ENCODE results near the gene WIPF3.

WIPF3 gene

GRCh38 chr7:29806208-29806994, at the start of gene WIPF3:
TSS of gene WIPF3 (plus strand) at chr7:29806508. CDS start at chr7:29834725, 28,217 bp downstream.
- no peak for DNase-seq (ENCODE audit: low read depth)

- DNase-seq (ENCODE audit: low read depth) = no peak
Observed at GRCh38 chr7:29763266-29763665, 43.0 kb upstream of the WIPF3 start.

GRCh38 chr7:29764227-29764626, 42.1 kb upstream of the WIPF3 start:
- DNase-seq (ENCODE audit: low read depth) = no peak

GRCh38 chr7:29765490-29765889, 40.8 kb upstream of the WIPF3 start:
- no peak for DNase-seq (ENCODE audit: low read depth)

GRCh38 chr7:29770371-29770770, 35.9 kb upstream of the WIPF3 start:
- DNase-seq (ENCODE audit: low read depth) = no peak

GRCh38 chr7:29771081-29771816, 35.1 kb upstream of the WIPF3 start:
- no peak for DNase-seq (ENCODE audit: low read depth)

- DNase-seq (ENCODE audit: low read depth) = no peak
Observed at GRCh38 chr7:29779017-29779416, 27.3 kb upstream of the WIPF3 start.

GRCh38 chr7:29780346-29780745, 26.0 kb upstream of the WIPF3 start:
- no peak for DNase-seq (ENCODE audit: low read depth)

GRCh38 chr7:29783671-29784070, 22.6 kb upstream of the WIPF3 start:
- no peak for DNase-seq (ENCODE audit: low read depth)

GRCh38 chr7:29793507-29793906, 12.8 kb upstream of the WIPF3 start:
- DNase-seq (ENCODE audit: low read depth) = no peak

GRCh38 chr7:29794959-29795629, 11.2 kb upstream of the WIPF3 start:
- DNase-seq (ENCODE audit: low read depth) = no peak

- DNase-seq (ENCODE audit: low read depth) = no peak
Observed at GRCh38 chr7:29795696-29796580, 10.4 kb upstream of the WIPF3 start.

GRCh38 chr7:29797112-29797944, 9.0 kb upstream of the WIPF3 start:
- no peak for DNase-seq (ENCODE audit: low read depth)

GRCh38 chr7:29798422-29798821, 7.9 kb upstream of the WIPF3 start:
- no peak for DNase-seq (ENCODE audit: low read depth)

GRCh38 chr7:29801929-29802328, 4.4 kb upstream of the WIPF3 start:
- DNase-seq (ENCODE audit: low read depth) = no peak

- DNase-seq (ENCODE audit: low read depth) = no peak
Observed at GRCh38 chr7:29805031-29805430, 1.3 kb upstream of the WIPF3 start.

- DNase-seq (ENCODE audit: low read depth) = no peak
Observed at GRCh38 chr7:29805886-29806207, 461 bp upstream of the WIPF3 start.

- DNase-seq (ENCODE audit: low read depth) = no peak
Observed at GRCh38 chr7:29806995-29807841, 910 bp downstream of the WIPF3 start.

GRCh38 chr7:29808075-29808801, 1.9 kb downstream of the WIPF3 start:
- DNase-seq (ENCODE audit: low read depth) = no peak

All from stimulated activated CD4-positive, alpha-beta T cell treated with anti-CD3 and anti-CD28 coated beads, Interleukin-2, amount 100 ng/mL, for 4 hours (primary cell).